C4-2B (cell line): Measurements from ENCODE around the gene GAB3.

ENCODE experiments used
- ZFX ChIP-seq: fragments of 450-650 bp; IDR thresholded peaks from 2 replicates; pipeline ENCODE4 v1.6.1; 2017
- TF ChIP-seq, protein P1 (sequence below): fragments of 450-650 bp; conservative IDR thresholded peaks from 2 replicates; pipeline ENCODE4 v1.5.1; 2017; ENCODE audit warnings: mild to moderate bottlenecking

GRCh38 chrX:154728431-154729190 lies 22.3 kb downstream of the GAB3 start:
- TF ChIP-seq, protein P1, sequence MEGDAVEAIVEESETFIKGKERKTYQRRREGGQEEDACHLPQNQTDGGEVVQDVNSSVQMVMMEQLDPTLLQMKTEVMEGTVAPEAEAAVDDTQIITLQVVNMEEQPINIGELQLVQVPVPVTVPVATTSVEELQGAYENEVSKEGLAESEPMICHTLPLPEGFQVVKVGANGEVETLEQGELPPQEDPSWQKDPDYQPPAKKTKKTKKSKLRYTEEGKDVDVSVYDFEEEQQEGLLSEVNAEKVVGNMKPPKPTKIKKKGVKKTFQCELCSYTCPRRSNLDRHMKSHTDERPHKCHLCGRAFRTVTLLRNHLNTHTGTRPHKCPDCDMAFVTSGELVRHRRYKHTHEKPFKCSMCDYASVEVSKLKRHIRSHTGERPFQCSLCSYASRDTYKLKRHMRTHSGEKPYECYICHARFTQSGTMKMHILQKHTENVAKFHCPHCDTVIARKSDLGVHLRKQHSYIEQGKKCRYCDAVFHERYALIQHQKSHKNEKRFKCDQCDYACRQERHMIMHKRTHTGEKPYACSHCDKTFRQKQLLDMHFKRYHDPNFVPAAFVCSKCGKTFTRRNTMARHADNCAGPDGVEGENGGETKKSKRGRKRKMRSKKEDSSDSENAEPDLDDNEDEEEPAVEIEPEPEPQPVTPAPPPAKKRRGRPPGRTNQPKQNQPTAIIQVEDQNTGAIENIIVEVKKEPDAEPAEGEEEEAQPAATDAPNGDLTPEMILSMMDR = no peak
- no peak for TF ChIP-seq ZFX
